Caco-2 (cell line): ENCODE results near the gene SLC19A1. TPM values are rescaled to one million over a fixed set of nuclear protein-coding genes. Genes with fewer than 3 reads are reported as not detected.
"Not testable (repeated sequence)": the region's sequence is repeated elsewhere in the genome, so short reads cannot be mapped to it uniquely, and the experiment has no call there.

ENCODE experiments used
- BruUV-seq: library from RNA; stranded (reverse); fragments of 400-500 nt; replicated peaks from 2 replicates; lab custom pipeline; 2021; lab: Mats Ljungman, UMichigan
- CTCF ChIA-PET: fragments of 300-600 bp; sonication (Branson Sonifier 250); formaldehyde crosslinking; loops from one replicate; lab custom pipeline; 2022; ENCODE audit warnings: antibody characterized with exemption; lab: Charles Lee
- POLR2A ChIA-PET: fragments of 300-600 bp; sonication (Branson Sonifier 250); formaldehyde crosslinking; loops from one replicate; lab custom pipeline; 2022; ENCODE audit warnings: antibody characterized with exemption; lab: Charles Lee
- DNase-seq, 2 experiments: peaks; one replicate each; pipeline versions ENCODE4 v3.0.0 to v3.0.0-alpha.2; 2020 to 2022
- H3K27me3 ChIP-seq: replicated peaks from 2 replicates; pipeline ENCODE4 v1.6.0; 2011; ENCODE audit warnings: low read length; ENCODE audit not compliant: control insufficient read depth, insufficient read depth
- H3K36me3 ChIP-seq: 2 replicates; pipeline ENCODE4 v1.5.1; 2011; ENCODE audit warnings: low read length; ENCODE audit not compliant: control insufficient read depth, insufficient read depth
- H3K4me1 ChIP-seq: fragments of 250-450 bp; sonication (Bioruptor Pico); 2 replicates; pipeline ENCODE4 v1.5.1; 2020; ENCODE audit warnings: mild to moderate bottlenecking
- H3K4me3 ChIP-seq: 2 replicates; pipeline ENCODE4 v1.5.1; 2011; ENCODE audit warnings: low read depth, mild to moderate bottlenecking, control low read depth, low read length
- H3K9me3 ChIP-seq: fragments of 250-450 bp; sonication (Bioruptor Pico); 2 replicates; pipeline ENCODE4 v1.5.1; 2020; ENCODE audit warnings: mild to moderate bottlenecking, moderate library complexity
- H3K27ac Mint-ChIP-seq: one replicate; pipeline ENCODE4 v1.8.0; 2022; ENCODE audit warnings: mixed read lengths; ENCODE audit not compliant: unreplicated experiment
- H3K27me3 Mint-ChIP-seq: one replicate; pipeline ENCODE4 v1.8.0; 2022; ENCODE audit warnings: mixed read lengths; ENCODE audit not compliant: insufficient read depth, unreplicated experiment
- H3K36me3 Mint-ChIP-seq: one replicate; pipeline ENCODE4 v1.8.0; 2022; ENCODE audit warnings: mild to moderate bottlenecking, mixed read lengths; ENCODE audit not compliant: insufficient read depth, unreplicated experiment
- H3K4me1 Mint-ChIP-seq: one replicate; pipeline ENCODE4 v1.8.0; 2022; ENCODE audit warnings: low read depth, mixed read lengths; ENCODE audit not compliant: unreplicated experiment
- H3K4me3 Mint-ChIP-seq: one replicate; pipeline ENCODE4 v1.8.0; 2022; ENCODE audit warnings: mild to moderate bottlenecking, moderate library complexity, mixed read lengths; ENCODE audit not compliant: unreplicated experiment
- H3K9me3 Mint-ChIP-seq: one replicate; pipeline ENCODE4 v1.8.0; 2022; ENCODE audit warnings: mixed read lengths; ENCODE audit not compliant: unreplicated experiment
- intact Hi-C: fragments of 100-400 bp; cut with micrococcal nuclease; formaldehyde crosslinking; loops from one replicate; pipeline ENCODE4 v1.10.0; 2022; ENCODE audit not compliant: unreplicated experiment
- total RNA-seq: library from RNA; stranded (reverse); gene quantifications from 2 replicates; pipeline ENCODE4 v1.2.3, GENCODE V29; 2022
- TF ChIP-seq, protein P1 (sequence below), 2 experiments: fragments of 200-600 bp in 1 of 2; IDR thresholded peaks; 1 replicate in 1 of 2; 2 replicates in 1 of 2; pipeline versions ENCODE4 v1.5.1 to v1.8.0; 2011 to 2022; ENCODE audit warnings: antibody characterized with exemption in 1 of 2, control low read depth in 1 of 2, inconsistent platforms in 1 of 2, low read depth in 1 of 2, low read length in 1 of 2, mild to moderate bottlenecking in 1 of 2, moderate library complexity in 1 of 2; ENCODE audit not compliant: insufficient read depth in 1 of 2, severe bottlenecking in 1 of 2, unreplicated experiment in 1 of 2

SLC19A1 gene
- total RNA-seq, 1 experiment from 2014 or later = 45.4 TPM

DNA sequence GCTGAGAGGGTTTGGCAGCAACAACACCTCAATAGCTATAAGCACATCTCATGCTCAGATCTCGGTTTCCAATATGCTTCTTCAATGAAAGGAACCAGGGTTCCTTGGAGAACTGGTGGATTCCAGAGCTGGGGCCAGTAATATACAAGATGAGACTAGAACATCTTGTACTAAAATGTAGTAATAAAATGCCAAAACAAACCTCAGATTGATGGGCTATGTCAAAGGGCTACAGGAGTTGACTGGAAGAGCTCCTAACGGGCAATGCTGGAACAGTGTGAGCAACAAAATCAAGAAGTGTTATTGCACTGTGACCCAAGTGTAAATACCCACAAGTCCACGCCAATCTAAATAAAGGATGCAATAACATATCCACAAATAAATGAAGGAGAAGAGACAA is 26.1 kb upstream of the SLC19A1 start:
- Histone ChIP-seq H3K4me3 (no peak overlapping the region), H3K27me3 (no peaks in the 10 kb centered on the region), H3K9me3 (peaks cover 6% of the 10 kb centered on the region; the same call in 1 of the 2 replicates), H3K4me1 (no peaks in the 10 kb centered on the region), H3K36me3 (no peaks in the 10 kb centered on the region)
- Mint-ChIP-seq H3K27me3 (peaks cover 11% of the 10 kb centered on the region), H3K27ac (no peak overlapping the region), H3K36me3 (no peaks in the 10 kb centered on the region), H3K4me3 (no peak overlapping the region), H3K9me3 (peaks cover 6% of the 10 kb centered on the region), H3K4me1 (no peaks in the 10 kb centered on the region)
- ChIA-PET POLR2A (no interaction called here), CTCF (interaction anchor here (2.3 kb wide), 1 partner anchor 12 kb away, joined by 9 read pairs; no protein-coding TSS in a partner anchor)
- intact Hi-C loops = no loop called here
- no TSS peak for BruUV-seq
- DNase-seq = no peak
- TF ChIP-seq, protein P1, sequence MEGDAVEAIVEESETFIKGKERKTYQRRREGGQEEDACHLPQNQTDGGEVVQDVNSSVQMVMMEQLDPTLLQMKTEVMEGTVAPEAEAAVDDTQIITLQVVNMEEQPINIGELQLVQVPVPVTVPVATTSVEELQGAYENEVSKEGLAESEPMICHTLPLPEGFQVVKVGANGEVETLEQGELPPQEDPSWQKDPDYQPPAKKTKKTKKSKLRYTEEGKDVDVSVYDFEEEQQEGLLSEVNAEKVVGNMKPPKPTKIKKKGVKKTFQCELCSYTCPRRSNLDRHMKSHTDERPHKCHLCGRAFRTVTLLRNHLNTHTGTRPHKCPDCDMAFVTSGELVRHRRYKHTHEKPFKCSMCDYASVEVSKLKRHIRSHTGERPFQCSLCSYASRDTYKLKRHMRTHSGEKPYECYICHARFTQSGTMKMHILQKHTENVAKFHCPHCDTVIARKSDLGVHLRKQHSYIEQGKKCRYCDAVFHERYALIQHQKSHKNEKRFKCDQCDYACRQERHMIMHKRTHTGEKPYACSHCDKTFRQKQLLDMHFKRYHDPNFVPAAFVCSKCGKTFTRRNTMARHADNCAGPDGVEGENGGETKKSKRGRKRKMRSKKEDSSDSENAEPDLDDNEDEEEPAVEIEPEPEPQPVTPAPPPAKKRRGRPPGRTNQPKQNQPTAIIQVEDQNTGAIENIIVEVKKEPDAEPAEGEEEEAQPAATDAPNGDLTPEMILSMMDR (IDR thresholded peaks at IDR 0.05; ENCODE audit: insufficient read depth in 1 of 2, low read depth in 1 of 2, low read length in 1 of 2, severe bottlenecking in 1 of 2, unreplicated experiment in 1 of 2) = no peak

DNA sequence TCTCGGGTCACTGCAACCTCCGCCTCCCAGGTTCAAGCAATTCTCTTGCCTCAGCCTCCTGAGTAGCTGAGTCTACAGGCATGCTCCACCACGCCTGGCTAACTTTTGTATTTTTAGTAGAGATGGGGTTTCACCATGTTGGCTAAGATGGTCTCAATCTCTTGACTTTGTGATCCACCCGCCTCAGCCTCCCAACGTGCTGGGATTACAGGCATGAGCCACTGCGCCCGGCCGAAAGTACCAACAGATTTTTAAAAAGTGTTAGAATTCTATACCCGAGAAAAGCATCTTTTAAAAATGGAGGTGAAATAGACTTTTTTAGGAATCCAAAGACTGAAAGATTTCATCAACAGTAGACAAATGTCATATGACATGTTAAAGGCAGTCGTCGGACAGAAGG is 21.9 kb upstream of the SLC19A1 start:
- H3K36me3 ChIP-seq, H3K4me3 Mint-ChIP-seq, intact Hi-C loops, DNase-seq, H3K4me1 ChIP-seq, H3K4me1 Mint-ChIP-seq, H3K27ac Mint-ChIP-seq, POLR2A ChIA-PET, H3K4me3 ChIP-seq, H3K27me3 ChIP-seq, H3K9me3 ChIP-seq, H3K36me3 Mint-ChIP-seq, BruUV-seq: not testable (repeated sequence)
- peaks cover 15% of the 10 kb centered on the region for H3K9me3 Mint-ChIP-seq
- CTCF ChIA-PET = interaction anchor here (0.6 to 1.1 kb wide), 2 partner anchors 8 to 12 kb away, joined by 3 to 5 read pairs; no protein-coding TSS in a partner anchor
- H3K27me3 Mint-ChIP-seq = peaks cover 18% of the 10 kb centered on the region

DNA sequence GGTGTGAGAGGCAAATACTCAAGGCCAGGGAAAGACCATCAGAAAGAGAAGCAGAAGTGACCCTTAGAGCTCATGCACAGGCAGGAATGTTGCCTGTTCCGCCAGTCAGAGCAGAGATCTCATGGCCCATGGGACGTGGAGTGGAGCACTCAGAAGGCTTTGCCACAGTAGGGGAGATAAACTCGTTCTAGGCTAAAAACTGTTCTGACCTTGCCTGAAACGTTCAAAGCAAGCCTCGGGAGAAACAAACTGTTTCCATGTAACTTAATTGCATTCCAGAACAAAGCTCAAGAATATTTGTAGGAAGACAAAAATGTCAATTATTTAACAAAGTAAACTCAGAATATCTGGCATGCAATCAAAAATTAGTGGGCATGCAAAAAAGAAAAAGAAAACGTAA is 20.7 kb upstream of the SLC19A1 start:
- no peaks in the 10 kb centered on the region for H3K36me3 Mint-ChIP-seq
- H3K9me3 Mint-ChIP-seq = peaks cover 15% of the 10 kb centered on the region
- ChIA-PET CTCF (no interaction called here), POLR2A (no interaction called here)
- peaks cover 18% of the 10 kb centered on the region for H3K27me3 Mint-ChIP-seq
- peak overlapping the region; percentile 3 for H3K27ac Mint-ChIP-seq
- no peaks in the 10 kb centered on the region for H3K4me1 ChIP-seq
- H3K4me3 Mint-ChIP-seq = peak overlapping the region; percentile 12
- H3K4me3 ChIP-seq = no peak overlapping the region
- no peaks in the 10 kb centered on the region for H3K36me3 ChIP-seq
- BruUV-seq = no TSS peak
- H3K4me1 Mint-ChIP-seq = peaks cover 8% of the 10 kb centered on the region
- intact Hi-C loops = no loop called here
- H3K27me3 ChIP-seq = no peaks in the 10 kb centered on the region
- no peak for DNase-seq
- peaks cover 6% of the 10 kb centered on the region; the same call in 1 of the 2 replicates for H3K9me3 ChIP-seq
- TF ChIP-seq, protein P1 (IDR thresholded peaks at IDR 0.05; ENCODE audit: insufficient read depth in 1 of 2, low read depth in 1 of 2, low read length in 1 of 2, severe bottlenecking in 1 of 2, unreplicated experiment in 1 of 2) = no peak
